Spleen (tissue), 11 donors: ENCODE data around the gene MAP3K6. TPM values are rescaled to one million over a fixed set of nuclear protein-coding genes. Genes with fewer than 3 reads are reported as not detected.

ENCODE experiments used
- DNase-seq: peaks from one replicate; pipeline ENCODE4 v3.0.0-alpha.2; 2020
- H3K27ac ChIP-seq, 8 donors: fragments of 200-600 bp; sonication (generic) in 7 of 8; 1 replicate in 4 of 8; 2 replicates in 4 of 8; pipeline versions ENCODE4 v1.5.0 to v1.8.0; 2016 to 2021; ENCODE audit warnings: inconsistent platforms in 4 of 8, mild to moderate bottlenecking in 4 of 8, moderate library complexity in 1 of 8
- H3K27me3 ChIP-seq, 7 donors: fragments of 200-600 bp; sonication (generic) in 6 of 7; replicated peaks in 1 of 7; 1 replicate in 4 of 7; 2 replicates in 3 of 7; pipeline versions ENCODE4 v1.5.0 to v1.8.0; 2016 to 2021; ENCODE audit warnings: inconsistent platforms in 3 of 7, mild to moderate bottlenecking in 1 of 7
- H3K36me3 ChIP-seq, 6 donors: fragments of 200-600 bp; sonication (generic) in 5 of 6; 1 replicate in 4 of 6; 2 replicates in 2 of 6; pipeline versions ENCODE4 v1.5.0 to v1.8.0; 2016 to 2021; ENCODE audit warnings: inconsistent platforms in 2 of 6
- H3K4me1 ChIP-seq, 6 donors: fragments of 200-600 bp; sonication (generic) in 5 of 6; 1 replicate in 3 of 6; 2 replicates in 3 of 6; pipeline versions ENCODE4 v1.5.0 to v1.8.0; 2016 to 2021; ENCODE audit warnings: inconsistent platforms in 3 of 6
- H3K4me3 ChIP-seq, 8 donors: fragments of 200-600 bp; sonication (generic) in 7 of 8; 1 replicate in 4 of 8; 2 replicates in 4 of 8; pipeline versions ENCODE4 v1.5.0 to v1.8.0; 2016 to 2021; ENCODE audit warnings: inconsistent platforms in 4 of 8, mild to moderate bottlenecking in 4 of 8, moderate library complexity in 2 of 8
- H3K9me3 ChIP-seq, 8 donors: fragments of 200-600 bp; sonication (generic) in 7 of 8; 1 replicate in 4 of 8; 2 replicates in 4 of 8; pipeline versions ENCODE4 v1.5.0 to v1.8.0; 2016 to 2021; ENCODE audit warnings: inconsistent platforms in 4 of 8
- CTCF ChIP-seq, 11 experiments: fragments of 200-600 bp in 7 of 11; fragments of 450-650 bp in 4 of 11; sonication (generic) in 4 of 11; IDR thresholded peaks in 8 of 11; conservative IDR thresholded peaks in 3 of 11; 1 replicate in 7 of 11; 2 replicates in 4 of 11; pipeline versions ENCODE4 v1.4.0 to v1.8.0; 2016 to 2021; ENCODE audit warnings: antibody characterized with exemption in 11 of 11, inconsistent platforms in 4 of 11, mild to moderate bottlenecking in 1 of 11
- POLR2A ChIP-seq, 3 donors: fragments of 450-650 bp; IDR thresholded peaks; one replicate each; pipeline ENCODE4 v1.5.1; 2017; ENCODE audit warnings: antibody characterized with exemption in 3 of 3, mild to moderate bottlenecking in 1 of 3
- POLR2AphosphoS5 ChIP-seq, 3 donors: sonication (generic); formaldehyde crosslinking; IDR thresholded peaks; one replicate each; pipeline ENCODE4 v1.5.1; 2017; ENCODE audit warnings: antibody characterized with exemption in 3 of 3
- WGBS, 5 donors: extraction: QIAGEN DNeasy Blood & Tissue Kit in 3 of 5; methylation state at CpG; one replicate each; pipeline versions ENCODE4 v1.1.5 to v1.1.7; 2013 to 2018; 5-methylcytosine and 5-hydroxymethylcytosine counted together
- intact Hi-C: fragments of 100-400 bp; cut with DNase I; formaldehyde crosslinking; loops from one replicate; pipeline ENCODE4 v1.15.0; 2023; ENCODE audit warnings: low total_unique reads
- polyA plus RNA-seq, 3 donors: library from polyadenylated mRNA; stranded (reverse); fragments of 200-250 nt; gene quantifications; one replicate each; pipeline ENCODE4 v1.2.1, GENCODE V29; 2013
- total RNA-seq, 7 donors: library from RNA; depleted of rRNA in 3 of 7; stranded (reverse); fragments of >200 nt in 3 of 7; fragmentation: NEBNext Ultra II Directional in 4 of 7; extraction: Animal tissue kit (Norgen Biotek cat#: 25700) in 4 of 7; gene quantifications; one replicate each; pipeline versions ENCODE4 v1.1.0 to v1.2.1, GENCODE V29; 2016 to 2021
- donor health status: healthy with polysubstance abuse.
- donor health status: DM: no; HTN: no; CAD: no; lungs with moderate emphysema.
- donor health status: DM: no; HTN: no; CAD: no.
- donor health status: Bipolar disorder and iron deficiency.
- donor health status: healthy.
- donor health status: DM: no; HTN: no; CAD: no.
- donor health status: DM: yes; HTN: yes; CAD: no.

Gene MAP3K6
- total and polyA plus RNA-seq, 10 donors: 20.3 to 55.0 (median 31.0) TPM

GRCh38 chr1:27395441-27396195 lies 28.9 kb upstream of the MAP3K6 start:
- Histone ChIP-seq H3K4me3 (no peak overlapping the region), H3K27me3 (peaks cover 0 to 13% (median 0%) of the 10 kb centered on the region in 7 donors), H3K4me1 (peaks cover 17 to 79% (median 33%) of the 10 kb centered on the region in 6 donors), H3K36me3 (no peaks in the 10 kb centered on the region), H3K27ac (peak overlapping the region in 1 of 8 donors; percentile 27), H3K9me3 (no peaks in the 10 kb centered on the region)
- WGBS, 5 donors: 7 to 12% (median 7%) methylated on average over 10 of the region's 10 CpGs
- TF ChIP-seq POLR2A (IDR thresholded peaks at IDR 0.05): no peak
- peak; percentile 51 to 77 (median 53) for TF ChIP-seq POLR2AphosphoS5 (IDR thresholded peaks at IDR 0.05)
- peak; percentile 88 to 98 (median 96) for TF ChIP-seq CTCF (IDR thresholded peaks at IDR 0.05 in 8 of 11, conservative IDR thresholded peaks at IDR 0.05 in 3 of 11)
- peak; percentile 92 for DNase-seq
- intact Hi-C loops: no loop called here

GRCh38 chr1:27394925-27395324 lies 28.2 kb upstream of the MAP3K6 start:
- no peak overlapping the region for H3K27ac ChIP-seq
- H3K27me3 ChIP-seq: peaks cover 0 to 13% (median 0%) of the 10 kb centered on the region in 7 donors
- no peak for DNase-seq
- no peaks in the 10 kb centered on the region for H3K36me3 ChIP-seq
- no peak for TF ChIP-seq POLR2AphosphoS5 (IDR thresholded peaks at IDR 0.05)
- no peak for TF ChIP-seq POLR2A (IDR thresholded peaks at IDR 0.05)
- TF ChIP-seq CTCF (IDR thresholded peaks at IDR 0.05 in 8 of 11, conservative IDR thresholded peaks at IDR 0.05 in 3 of 11): no peak
- H3K4me3 ChIP-seq: no peak overlapping the region
- H3K4me1 ChIP-seq: peaks cover 17 to 72% (median 34%) of the 10 kb centered on the region in 6 donors
- H3K9me3 ChIP-seq: no peaks in the 10 kb centered on the region
- intact Hi-C loops: loop anchor here (5.0 kb wide), 1 partner anchor 38 kb away; no protein-coding TSS in a partner anchor
- 58 to 92% (median 83%) methylated on average over 1 of the region's 1 CpG for WGBS, 5 donors

- no peak for DNase-seq
- Histone ChIP-seq H3K27me3 (peaks cover 0 to 13% (median 0%) of the 10 kb centered on the region in 7 donors), H3K4me1 (peaks cover 17 to 66% (median 35%) of the 10 kb centered on the region in 6 donors), H3K27ac (no peak overlapping the region), H3K4me3 (no peak overlapping the region), H3K9me3 (no peaks in the 10 kb centered on the region), H3K36me3 (no peaks in the 10 kb centered on the region)
- intact Hi-C loops: loop anchor here (5.0 kb wide), 1 partner anchor 37 kb away; no protein-coding TSS in a partner anchor
- TF ChIP-seq POLR2AphosphoS5 (IDR thresholded peaks at IDR 0.05) (peak in 1 of 3 donors; percentile 59), POLR2A (IDR thresholded peaks at IDR 0.05) (no peak)
- WGBS, 5 donors: 94 to 96% (median 95%) methylated on average over 9 of the region's 9 CpGs
Measured at GRCh38 chr1:27394282-27394658, 27.5 kb upstream of the MAP3K6 start.

- Histone ChIP-seq H3K27ac (no peak overlapping the region), H3K4me1 (peaks cover 17 to 63% (median 37%) of the 10 kb centered on the region in 6 donors), H3K4me3 (no peak overlapping the region), H3K36me3 (no peaks in the 10 kb centered on the region), H3K27me3 (peaks cover 0 to 13% (median 0%) of the 10 kb centered on the region in 7 donors), H3K9me3 (no peaks in the 10 kb centered on the region)
- intact Hi-C loops: loop anchor here (2.0 to 5.0 kb wide), 2 partner anchors 36 to 93 kb away; no protein-coding TSS in a partner anchor
- WGBS, 5 donors: 91 to 96% (median 94%) methylated on average over 13 to 18 of the region's 18 CpGs
- TF ChIP-seq POLR2A (IDR thresholded peaks at IDR 0.05) (no peak), POLR2AphosphoS5 (IDR thresholded peaks at IDR 0.05) (no peak), CTCF (IDR thresholded peaks at IDR 0.05 in 8 of 11, conservative IDR thresholded peaks at IDR 0.05 in 3 of 11) (no peak)
- DNase-seq: peak; percentile 74
Measured at GRCh38 chr1:27393641-27394281, 27.0 kb upstream of the MAP3K6 start.
